ENCODE measurements around the gene RCAN2. TPM values are rescaled to one million over a fixed set of nuclear protein-coding genes. Genes with fewer than 3 reads are reported as not detected.

Gene RCAN2
- total RNA-seq, 3 donors from 2014 or later: 2.9 to 14.9 (median 5.9) TPM

- intact Hi-C loops (cut with DNase I; ENCODE audit: low total_unique reads): no loop called here
- Histone ChIP-seq H3K4me3 (no peak overlapping the region), H3K36me3 (no peaks in the 10 kb centered on the region), H3K27ac (peak overlapping the region in 1 of 2 donors; percentile 13), H3K27me3 (no peaks in the 10 kb centered on the region), H3K4me1 (peaks cover 0 to 15% of the 10 kb centered on the region in 2 donors), H3K9me3 (no peaks in the 10 kb centered on the region)
- DNase-seq (ENCODE audit: low spot score in 2 of 2): no peak
- TF ChIP-seq POLR2A (IDR thresholded peaks at IDR 0.05) (no peak), POLR2AphosphoS5 (IDR thresholded peaks at IDR 0.05) (no peak), CTCF (IDR thresholded peaks at IDR 0.05) (no peak)
Measured at GRCh38 chr6:46380152-46380807, 111.0 kb downstream of the RCAN2 start.

DNA sequence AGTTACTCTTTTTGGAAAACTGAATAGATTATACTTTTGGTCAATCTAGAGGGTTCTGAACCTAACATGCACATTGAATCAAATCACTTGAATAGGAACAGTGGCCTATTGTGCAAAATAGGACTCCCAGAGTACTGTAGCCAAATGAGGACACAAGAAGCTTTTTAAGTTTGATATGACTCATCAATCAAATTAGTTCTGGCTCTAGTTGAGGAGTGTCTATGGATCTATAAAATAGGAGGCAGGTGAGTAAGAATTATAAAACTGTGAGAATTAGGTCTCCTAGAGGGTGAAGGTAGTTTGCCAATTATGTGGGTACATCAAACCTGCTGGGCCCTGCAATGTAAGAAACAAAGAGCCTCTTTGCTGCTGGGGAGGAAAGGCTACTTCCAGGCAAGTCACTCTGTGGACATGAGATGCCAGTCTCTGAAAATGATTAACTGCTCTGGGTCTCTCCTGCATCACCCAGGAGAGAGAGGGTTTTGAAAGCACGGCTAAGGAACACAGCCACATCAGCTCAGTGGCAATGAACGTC is 112.3 kb downstream of the RCAN2 start:
- Histone ChIP-seq H3K9me3 (no peaks in the 10 kb centered on the region), H3K27me3 (no peaks in the 10 kb centered on the region), H3K4me3 (no peak overlapping the region), H3K27ac (no peak overlapping the region), H3K36me3 (no peaks in the 10 kb centered on the region), H3K4me1 (peaks cover 0 to 15% of the 10 kb centered on the region in 2 donors)
- TF ChIP-seq POLR2AphosphoS5 (IDR thresholded peaks at IDR 0.05): no peak
- no peak for TF ChIP-seq CTCF (IDR thresholded peaks at IDR 0.05)
- TF ChIP-seq POLR2A (IDR thresholded peaks at IDR 0.05): no peak
- intact Hi-C loops (cut with DNase I; ENCODE audit: low total_unique reads): no loop called here
- no peak for DNase-seq (ENCODE audit: low spot score in 2 of 2)

DNA sequence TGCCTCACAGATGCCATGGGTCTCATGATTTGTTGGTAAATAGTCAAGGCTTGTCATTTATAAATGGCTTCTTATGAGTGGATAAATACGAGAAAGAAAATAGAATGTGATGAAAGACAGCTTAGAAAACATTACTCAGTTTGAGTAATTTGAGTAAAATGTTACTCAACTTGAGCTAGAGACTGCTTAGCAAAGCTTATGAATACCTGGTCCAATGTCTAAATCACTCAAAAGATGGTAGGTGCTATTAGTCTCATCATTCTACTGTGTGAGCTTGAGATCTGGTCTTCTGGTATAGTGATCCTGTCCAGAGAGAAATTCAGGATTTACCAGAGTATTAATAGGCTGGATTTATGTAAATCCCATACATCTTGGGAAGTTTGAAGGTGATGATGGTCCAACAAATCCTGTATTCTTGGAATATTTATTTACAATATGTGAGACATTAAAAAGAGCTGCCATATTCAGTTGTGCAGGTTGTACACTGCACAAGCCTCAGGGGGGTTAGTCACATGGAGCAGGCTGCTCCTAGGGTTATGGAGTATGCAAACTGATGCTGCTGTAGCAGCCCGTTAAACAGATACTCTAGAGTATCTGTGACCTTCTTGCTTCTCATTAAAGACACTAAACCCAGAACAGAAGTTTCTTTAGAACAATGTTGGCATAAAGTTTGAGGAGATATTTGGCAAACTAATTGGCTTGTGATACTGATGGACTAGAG is 112.9 kb downstream of the RCAN2 start:
- Histone ChIP-seq H3K4me1 (peaks cover 0 to 15% of the 10 kb centered on the region in 2 donors), H3K9me3 (no peaks in the 10 kb centered on the region), H3K4me3 (no peak overlapping the region), H3K27me3 (no peaks in the 10 kb centered on the region), H3K36me3 (no peaks in the 10 kb centered on the region), H3K27ac (no peak overlapping the region)
- DNase-seq (ENCODE audit: low spot score in 2 of 2): no peak
- TF ChIP-seq POLR2AphosphoS5 (IDR thresholded peaks at IDR 0.05) (no peak), CTCF (IDR thresholded peaks at IDR 0.05) (no peak), POLR2A (IDR thresholded peaks at IDR 0.05) (no peak)
- intact Hi-C loops (cut with DNase I; ENCODE audit: low total_unique reads): no loop called here

DNA sequence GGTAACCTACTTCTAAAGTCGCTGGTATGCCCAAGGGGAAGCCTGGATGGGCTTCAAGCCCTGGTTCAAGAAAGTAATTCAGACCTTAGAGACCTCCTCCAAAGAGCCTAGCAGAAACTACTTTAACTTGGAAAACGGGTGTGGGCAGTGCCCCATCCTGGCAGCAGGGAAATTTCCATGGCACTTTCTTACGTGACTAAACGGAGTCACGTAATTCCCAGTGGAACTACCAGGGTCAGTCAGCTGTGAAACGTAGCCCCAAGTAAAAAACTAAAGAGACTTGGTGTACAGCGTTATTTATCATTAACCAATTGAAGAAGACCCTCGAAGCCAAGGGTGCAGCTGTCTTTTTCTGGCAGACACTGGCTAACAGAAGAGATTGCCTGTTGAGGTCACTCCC is 114.0 kb downstream of the RCAN2 start:
- intact Hi-C loops (cut with DNase I; ENCODE audit: low total_unique reads): no loop called here
- Histone ChIP-seq H3K9me3 (no peaks in the 10 kb centered on the region), H3K4me1 (peaks cover 0 to 12% of the 10 kb centered on the region in 2 donors), H3K27ac (no peak overlapping the region), H3K4me3 (no peak overlapping the region), H3K27me3 (no peaks in the 10 kb centered on the region), H3K36me3 (no peaks in the 10 kb centered on the region)
- no peak for TF ChIP-seq POLR2A (IDR thresholded peaks at IDR 0.05)
- TF ChIP-seq POLR2AphosphoS5 (IDR thresholded peaks at IDR 0.05): no peak
- no peak for TF ChIP-seq CTCF (IDR thresholded peaks at IDR 0.05)
- DNase-seq (ENCODE audit: low spot score in 2 of 2): no peak

GRCh38 chr6:46376562-46377061 is 114.6 kb downstream of the RCAN2 start:
- DNase-seq (ENCODE audit: low spot score in 2 of 2): no peak
- no peak overlapping the region for H3K4me3 ChIP-seq
- no peaks in the 10 kb centered on the region for H3K36me3 ChIP-seq
- no peak for TF ChIP-seq POLR2A (IDR thresholded peaks at IDR 0.05)
- no peak for TF ChIP-seq CTCF (IDR thresholded peaks at IDR 0.05)
- no peak for TF ChIP-seq POLR2AphosphoS5 (IDR thresholded peaks at IDR 0.05)
- no peak overlapping the region for H3K27ac ChIP-seq
- H3K4me1 ChIP-seq: peaks cover 0 to 6% of the 10 kb centered on the region in 2 donors
- intact Hi-C loops (cut with DNase I; ENCODE audit: low total_unique reads): no loop called here
- no peaks in the 10 kb centered on the region for H3K9me3 ChIP-seq
- no peaks in the 10 kb centered on the region for H3K27me3 ChIP-seq
